OCI-LY7 (cell line): Measurements from ENCODE around the gene TRAF3. TPM values are rescaled to one million over a fixed set of nuclear protein-coding genes. Genes with fewer than 3 reads are reported as not detected.
"Not testable (repeated sequence)": the region's sequence is repeated elsewhere in the genome, so short reads cannot be mapped to it uniquely, and the experiment has no call there.

ENCODE experiments used
- BruUV-seq: library from RNA; stranded (reverse); fragments of 400-500 nt; replicated peaks from 2 replicates; lab custom pipeline; 2021; lab: Mats Ljungman, UMichigan
- CTCF ChIA-PET: fragments of 300-600 bp; sonication (Branson Sonifier 250); formaldehyde crosslinking; loops from one replicate; lab custom pipeline; 2022; ENCODE audit warnings: antibody characterized with exemption; ENCODE audit not compliant: unreplicated experiment; lab: Charles Lee
- POLR2A ChIA-PET: fragments of 300-600 bp; sonication (Branson Sonifier 250); formaldehyde crosslinking; loops from one replicate; lab custom pipeline; 2022; ENCODE audit warnings: antibody characterized with exemption; lab: Charles Lee
- DNase-seq: peaks from one replicate; pipeline ENCODE4 v3.0.0-alpha.2; 2015; ENCODE audit warnings: low spot score
- H2AFZ ChIP-seq: fragments of 200-600 bp; sonication (generic), shearing (Covaris generic); 2 replicates; pipeline ENCODE4 v1.6.1; 2014; ENCODE audit warnings: mild to moderate bottlenecking, antibody characterized with exemption, low read length, moderate library complexity
- H3K27ac ChIP-seq: fragments of 200-600 bp; sonication (generic); 2 replicates; pipeline ENCODE4 v1.5.1; 2014; ENCODE audit warnings: mixed run types, low read depth, mild to moderate bottlenecking, moderate library complexity, low read length, inconsistent platforms; ENCODE audit not compliant: poor library complexity, severe bottlenecking
- H3K36me3 ChIP-seq: fragments of 200-600 bp; sonication (generic); 2 replicates; pipeline ENCODE4 v1.6.1; 2014; ENCODE audit warnings: mild to moderate bottlenecking, antibody characterized with exemption, low read length, moderate library complexity, mixed read lengths; ENCODE audit not compliant: insufficient read depth
- H3K4me1 ChIP-seq: fragments of 200-600 bp; sonication (generic); 2 replicates; pipeline ENCODE4 v1.5.1; 2014; ENCODE audit warnings: mild to moderate bottlenecking, low read length; ENCODE audit not compliant: insufficient read depth, poor library complexity, severe bottlenecking
- H3K4me2 ChIP-seq: fragments of 200-600 bp; sonication (generic); 2 replicates; pipeline ENCODE4 v1.6.1; 2014; ENCODE audit warnings: mild to moderate bottlenecking, low read length
- H3K4me3 ChIP-seq: fragments of 200-600 bp; sonication (generic); 2 replicates; pipeline ENCODE4 v1.5.1; 2014; ENCODE audit warnings: mild to moderate bottlenecking, low read depth, low read length; ENCODE audit not compliant: poor library complexity, severe bottlenecking
- H3K79me2 ChIP-seq: fragments of 200-600 bp; sonication (generic); 2 replicates; pipeline ENCODE4 v1.6.1; 2016; ENCODE audit warnings: low read depth, mild to moderate bottlenecking, low read length, moderate library complexity, mixed read lengths; ENCODE audit not compliant: insufficient read depth
- H3K9me2 ChIP-seq: fragments of 200-600 bp; sonication (generic); 2 replicates; pipeline ENCODE4 v1.6.1; 2016; ENCODE audit warnings: mild to moderate bottlenecking, low read length, mixed read lengths; ENCODE audit not compliant: insufficient read depth
- H3K9me3 ChIP-seq: fragments of 200-600 bp; sonication (generic); 2 replicates; pipeline ENCODE4 v1.6.1; 2014; ENCODE audit warnings: mild to moderate bottlenecking, mixed run types, low read length, mixed read lengths
- H4K20me1 ChIP-seq: fragments of 200-600 bp; sonication (generic); 2 replicates; pipeline ENCODE4 v1.6.1; 2014; ENCODE audit warnings: mild to moderate bottlenecking, antibody characterized with exemption, low read length, moderate library complexity, mixed read lengths; ENCODE audit not compliant: insufficient read depth
- CTCF ChIP-seq: fragments of 200-600 bp; sonication (generic); conservative IDR thresholded peaks from 2 replicates; pipeline ENCODE4 v1.5.1; 2014; ENCODE audit warnings: mild to moderate bottlenecking, antibody characterized with exemption, low read length, moderate library complexity, mixed read lengths
- EZH2phosphoT487 ChIP-seq: fragments of 200-600 bp; sonication (generic); IDR thresholded peaks from 2 replicates; pipeline ENCODE4 v1.6.1; 2018; ENCODE audit warnings: low read depth, borderline replicate concordance, mild to moderate bottlenecking, mixed run types, antibody characterized with exemption, low read length, moderate library complexity, mixed read lengths
- intact Hi-C: fragments of 100-400 bp; cut with micrococcal nuclease; formaldehyde crosslinking; loops from one replicate; pipeline ENCODE4 v1.10.0; 2022; ENCODE audit not compliant: unreplicated experiment
- total RNA-seq, 2 experiments: library from RNA; depleted of rRNA in 1 of 2; stranded (reverse); fragments of >200 nt in 1 of 2; shearing (Covaris generic) in 1 of 2; gene quantifications; 2 replicates each; pipeline ENCODE4 v1.2.3, GENCODE V29; 2014 to 2022

Gene TRAF3
- total RNA-seq, 2 experiments from 2014 or later = 0.82 to 2.9 TPM

DNA sequence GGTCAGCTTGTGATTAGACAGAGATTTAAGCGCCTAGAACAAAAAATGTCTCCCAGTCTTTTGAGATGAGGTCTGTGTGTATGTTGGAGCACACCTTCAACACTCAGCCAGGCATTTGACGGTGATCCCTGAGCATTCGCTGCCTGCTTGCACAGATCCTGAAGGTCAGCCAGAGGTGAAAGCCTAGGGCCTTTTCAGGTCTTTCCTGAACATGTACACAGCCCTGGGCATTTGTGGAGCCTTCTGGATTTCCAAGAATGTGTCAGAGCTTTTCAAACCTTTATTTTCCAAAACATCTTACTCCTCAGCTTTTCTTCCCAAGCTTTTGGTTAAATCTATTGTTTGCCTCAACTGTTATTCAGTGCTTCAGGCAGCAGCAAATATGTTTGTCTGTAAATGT lies 86.1 kb downstream of the TRAF3 start:
- no peak for TF ChIP-seq CTCF
- no peak for TF ChIP-seq EZH2phosphoT487
- Histone ChIP-seq H3K4me1 (no peaks in the 10 kb centered on the region), H3K27ac (no peak overlapping the region), H3K4me2 (no peak overlapping the region), H2AFZ (no peak overlapping the region), H4K20me1 (no peaks in the 10 kb centered on the region), H3K36me3 (no peaks in the 10 kb centered on the region), H3K9me2 (no peaks in the 10 kb centered on the region), H3K79me2 (no peaks in the 10 kb centered on the region), H3K4me3 (no peak overlapping the region), H3K9me3 (no peaks in the 10 kb centered on the region)
- no TSS peak for BruUV-seq
- DNase-seq = no peak
- POLR2A ChIA-PET = no interaction called here
- CTCF ChIA-PET = no interaction called here
- intact Hi-C loops = no loop called here

DNA sequence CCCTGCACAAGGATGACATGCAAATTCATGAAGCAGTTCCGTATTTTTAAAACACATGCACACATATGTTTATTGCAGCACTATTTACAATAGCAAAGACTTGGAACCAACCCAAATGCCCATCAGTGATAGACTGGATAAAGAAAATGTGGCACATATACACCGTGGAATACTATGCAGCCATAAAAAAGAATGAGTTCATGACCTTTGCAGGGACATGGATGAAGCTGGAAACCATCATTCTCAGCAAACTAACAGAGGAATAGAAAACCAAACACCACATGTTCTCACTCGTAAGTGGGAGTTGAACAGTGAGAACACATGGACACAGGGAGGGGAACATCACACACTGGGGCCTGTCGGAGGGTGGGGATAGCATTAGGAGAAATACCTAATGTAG lies 88.7 kb downstream of the TRAF3 start:
- H3K9me2 ChIP-seq, H3K27ac ChIP-seq, H3K4me2 ChIP-seq, H3K36me3 ChIP-seq, H3K9me3 ChIP-seq, H3K4me3 ChIP-seq, intact Hi-C loops, CTCF ChIA-PET, H3K79me2 ChIP-seq, DNase-seq, H3K4me1 ChIP-seq, BruUV-seq, H4K20me1 ChIP-seq, POLR2A ChIA-PET, H2AFZ ChIP-seq: not testable (repeated sequence)

DNA sequence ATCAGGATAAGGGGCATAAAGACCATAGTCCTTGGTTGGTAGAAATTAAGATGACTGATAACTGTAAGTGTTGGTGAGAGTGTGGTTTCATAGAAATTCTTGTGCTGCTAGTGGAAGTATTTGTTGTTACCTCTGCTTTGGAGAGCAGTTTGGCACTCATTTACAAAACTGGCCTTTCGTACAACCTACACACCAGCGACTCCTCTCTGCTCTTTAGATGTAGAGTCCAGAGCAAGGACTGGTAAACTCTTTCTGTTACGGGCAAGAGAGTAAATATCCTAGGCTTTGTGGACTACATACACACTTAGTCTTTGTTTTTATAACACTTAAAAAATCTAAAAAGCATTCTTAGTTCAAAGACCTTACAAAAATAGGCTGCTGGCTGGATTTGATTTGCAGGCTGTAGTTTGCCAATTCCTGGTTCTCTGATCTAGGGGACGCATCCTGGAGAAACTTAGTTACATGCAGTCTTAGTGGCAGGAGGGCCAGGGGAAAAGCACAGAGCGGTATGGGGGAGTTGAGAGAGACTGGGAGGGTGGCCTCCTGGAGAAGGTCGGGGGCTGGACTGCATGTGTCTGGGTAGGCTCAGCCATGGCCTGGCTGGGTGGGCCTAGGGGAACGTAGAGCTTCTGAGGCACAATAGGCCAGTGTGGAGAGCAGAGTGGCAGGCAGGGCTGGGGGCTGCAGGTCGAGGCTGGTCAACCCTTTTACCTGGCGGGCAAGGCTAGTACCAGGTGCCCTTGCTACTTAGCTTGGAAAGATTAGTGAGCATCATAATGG lies 89.9 kb downstream of the TRAF3 start:
- BruUV-seq = no TSS peak
- H3K36me3 ChIP-seq = no peaks in the 10 kb centered on the region
- H3K4me2 ChIP-seq = no peak overlapping the region

More for the DNA sequence above, 89.9 kb downstream of the TRAF3 start:
- H3K4me3 ChIP-seq = no peak overlapping the region
- H3K9me3 ChIP-seq = no peaks in the 10 kb centered on the region
- ChIA-PET CTCF (no interaction called here), POLR2A (no interaction called here)
- H3K4me1 ChIP-seq = no peaks in the 10 kb centered on the region
- no peaks in the 10 kb centered on the region for H3K9me2 ChIP-seq
- intact Hi-C loops = no loop called here
- H3K79me2 ChIP-seq = no peaks in the 10 kb centered on the region
- DNase-seq = no peak
- H2AFZ ChIP-seq = no peak overlapping the region
- TF ChIP-seq EZH2phosphoT487 = no peak
- TF ChIP-seq CTCF = no peak
- H3K27ac ChIP-seq = no peak overlapping the region
- no peaks in the 10 kb centered on the region for H4K20me1 ChIP-seq
